K562 (cell line): ENCODE results near the gene CHRNB1. TPM values are rescaled to one million over a fixed set of nuclear protein-coding genes. Genes with fewer than 3 reads are reported as not detected.

ENCODE experiments used
- CBFA2T3 ChIP-seq: fragments of 450-650 bp; IDR thresholded peaks from 2 replicates; pipeline ENCODE4 v1.6.1; 2017
- CXXC5 ChIP-seq: fragments of 250-450 bp; sonication (Bioruptor Pico); IDR thresholded peaks from 2 replicates; pipeline ENCODE4 v1.8.0; 2022; ENCODE audit warnings: inconsistent platforms, mild to moderate bottlenecking, moderate library complexity
- E2F6 ChIP-seq, 2 experiments: IDR thresholded peaks; 2 replicates each; pipeline ENCODE4 v1.6.1; 2011; ENCODE audit warnings: borderline replicate concordance in 1 of 2, control low read depth in 1 of 2, low read depth in 1 of 2, low read length in 1 of 2, mild to moderate bottlenecking in 1 of 2, mixed read lengths in 1 of 2, moderate library complexity in 1 of 2; ENCODE audit not compliant: insufficient read depth in 1 of 2, insufficient read length in 1 of 2, poor library complexity in 1 of 2, severe bottlenecking in 1 of 2; ENCODE audit errors: extremely low read depth in 1 of 2
- GMEB1 ChIP-seq: fragments of 250-450 bp; sonication (Bioruptor Pico); IDR thresholded peaks from 2 replicates; pipeline ENCODE4 v1.4.0; 2020; ENCODE audit warnings: mild to moderate bottlenecking
- ID3 ChIP-seq, 2 experiments: fragments of 250-450 bp in 1 of 2; fragments of 450-650 bp in 1 of 2; sonication (Bioruptor Pico) in 1 of 2; IDR thresholded peaks; 2 replicates each; pipeline versions ENCODE4 v1.6.1 to v1.8.0; 2016 to 2021; ENCODE audit warnings: mild to moderate bottlenecking in 2 of 2, moderate library complexity in 2 of 2, missing compliant biosample characterization in 1 of 2, missing genetic modification characterization in 1 of 2
- JUND ChIP-seq, 2 experiments: IDR thresholded peaks; 2 replicates in 1 of 2; 3 replicates in 1 of 2; pipeline ENCODE4 v1.6.1; 2011; ENCODE audit warnings: borderline replicate concordance in 2 of 2, low read depth in 2 of 2, low read length in 2 of 2, improper control_type of control experiment in 1 of 2, missing biosample characterization in 1 of 2, missing genetic modification characterization in 1 of 2, missing genetic modification reagents in 1 of 2
- MYC ChIP-seq, 2 experiments: fragments of 250-450 bp in 1 of 2; sonication (Bioruptor Pico) in 1 of 2; IDR thresholded peaks; 2 replicates each; pipeline versions ENCODE4 v1.5.1 to v1.6.1; 2012 to 2021; ENCODE audit warnings: low read depth in 2 of 2, borderline replicate concordance in 1 of 2, improper control_type of control experiment in 1 of 2, low read length in 1 of 2, mild to moderate bottlenecking in 1 of 2, moderate library complexity in 1 of 2
- PHB2 ChIP-seq: fragments of 450-650 bp; IDR thresholded peaks from 2 replicates; pipeline ENCODE4 v1.6.1; 2017; ENCODE audit warnings: low read depth
- REST ChIP-seq, 2 experiments: fragments of 450-650 bp; formaldehyde crosslinking in 1 of 2; IDR thresholded peaks; 2 replicates each; pipeline versions ENCODE4 v1.4.0 to v1.6.1; 2014 to 2020; ENCODE audit warnings: mild to moderate bottlenecking in 2 of 2, borderline replicate concordance in 1 of 2, low read depth in 1 of 2
- SMARCA4 ChIP-seq: fragments of 450-650 bp; IDR thresholded peaks from 2 replicates; pipeline ENCODE4 v1.6.1; 2016
- ZNF507 ChIP-seq: conservative IDR thresholded peaks from 2 replicates; pipeline ENCODE4 v1.6.1; 2017; ENCODE audit warnings: missing genetic modification characterization, missing compliant biosample characterization
- polyA plus RNA-seq, 8 experiments: library from polyadenylated mRNA; depleted of rRNA in 4 of 8; stranded (reverse) in 5 of 8; unstranded in 3 of 8; fragments of >200 nt; fragmentation: Nextera tagmentation in 2 of 8; fragmentation: Illumina TruSeq in 1 of 8; extraction: Ambion mirVana in 2 of 8; extraction: Trizol in 1 of 8; gene quantifications; 2 replicates each; pipeline versions ENCODE4 v1.2.1 to v1.2.3, GENCODE V29; 2011 to 2014; ENCODE audit warnings: inconsistent platforms in 1 of 8, missing spikeins in 1 of 8
- total RNA-seq, 7 experiments: library from RNA; depleted of rRNA in 6 of 7; stranded (reverse); fragments of >200 nt in 6 of 7; fragmentation: Illumina TruSeq in 2 of 7; extraction: Trizol in 2 of 7; gene quantifications; 2 replicates each; pipeline versions ENCODE4 v1.2.1 to v1.2.3, GENCODE V29; 2011 to 2021; ENCODE audit warnings: low replicate concordance in 1 of 7

The CHRNB1 gene
- total and polyA plus RNA-seq, 9 of the 15 experiments (the other 6 are each of a cell fraction or from before 2014, with no cell fraction given): 4.7 to 12.3 (median 6.8) TPM

GRCh38 chr17:7483255-7484066, 38.6 kb downstream of the CHRNB1 start (continued):
- TF ChIP-seq E2F6 (IDR thresholded peaks at IDR 0.05; ENCODE audit: borderline replicate concordance in 1 of 2, extremely low read depth in 1 of 2, insufficient read depth in 1 of 2, insufficient read length in 1 of 2, low read depth in 1 of 2, low read length in 1 of 2, poor library complexity in 1 of 2, severe bottlenecking in 1 of 2): peak; percentile 56 to 79
- TF ChIP-seq ZNF507 (tag): no peak
- peak; percentile 67 for TF ChIP-seq REST (IDR thresholded peaks at IDR 0.05; ENCODE audit: borderline replicate concordance)
- 0 out of 2 replicates have a peak, but pooled peaks have one; percentile 15 for TF ChIP-seq REST (CRISPR knock-in tag; IDR thresholded peaks at IDR 0.05; ENCODE audit: low read depth)
- peak; percentile 64 for TF ChIP-seq CXXC5
- TF ChIP-seq JUND (IDR thresholded peaks at IDR 0.05; ENCODE audit: borderline replicate concordance, low read depth, low read length): peak; percentile 58
- peak; percentile 44; the same call in 1 of the 3 replicates for TF ChIP-seq JUND (tag; IDR thresholded peaks at IDR 0.05; ENCODE audit: borderline replicate concordance, low read depth, low read length)
- TF ChIP-seq CBFA2T3: peak; percentile 32
- no peak for TF ChIP-seq GMEB1 (CRISPR knock-in tag)
- peak; percentile 87 for TF ChIP-seq MYC (IDR thresholded peaks at IDR 0.05; ENCODE audit: low read depth, low read length)
- no peak for TF ChIP-seq MYC (CRISPR knock-in tag; IDR thresholded peaks at IDR 0.05; ENCODE audit: borderline replicate concordance, low read depth)
- TF ChIP-seq PHB2: no peak
- TF ChIP-seq SMARCA4: no peak
- no peak for TF ChIP-seq ID3 (CRISPR knock-in tag; IDR thresholded peaks at IDR 0.05)
- TF ChIP-seq ID3 (tag; IDR thresholded peaks at IDR 0.05): peak; percentile 74; the same call in 1 of the 2 replicates
